HCT116 (cell line): ENCODE results near the gene TIGAR. TPM values are rescaled to one million over a fixed set of nuclear protein-coding genes. Genes with fewer than 3 reads are reported as not detected.

Source experiments
- ATAC-seq: fragments of 200-7000 bp; cut with Tn5 transposase; 2 replicates; pipeline ENCODE4 v1.9.1; 2020; ENCODE audit warnings: mild to moderate bottlenecking, moderate library complexity
- BruUV-seq: library from RNA; stranded (reverse); fragments of 400-500 nt; replicated peaks from 2 replicates; lab custom pipeline; 2021; lab: Mats Ljungman, UMichigan
- CTCF ChIA-PET: fragments of 300-600 bp; sonication (Branson Sonifier 250); formaldehyde crosslinking; loops from one replicate; lab custom pipeline; 2021; ENCODE audit warnings: antibody characterized with exemption; lab: Charles Lee
- POLR2A ChIA-PET: fragments of 300-600, 350-600 bp; sonication (Branson Sonifier 250); formaldehyde crosslinking; loops from one replicate; lab custom pipeline; 2021; ENCODE audit warnings: antibody characterized with exemption; lab: Charles Lee
- RAD21 ChIA-PET, 2 experiments: fragments of 300-600 bp; sonication (Branson Sonifier 250); formaldehyde crosslinking; loops; one replicate each; lab custom pipeline; 2023; ENCODE audit warnings: low total read pairs in 2 of 2; ENCODE audit not compliant: uncharacterized antibody in 2 of 2, unreplicated experiment in 2 of 2, low non-redundant PET in 1 of 2; lab: Charles Lee
- DNase-seq: peaks from one replicate; pipeline ENCODE4 v3.0.0-alpha.2; 2010; ENCODE audit warnings: low read depth, low spot score
- H2AFZ ChIP-seq: fragments of 200-600 bp; shearing (Covaris generic), sonication (generic); 2 replicates; pipeline ENCODE4 v1.6.1; 2017; ENCODE audit warnings: low read depth, mixed run types, mixed read lengths, antibody characterized with exemption, low read length; ENCODE audit not compliant: poor library complexity, severe bottlenecking
- H3K27ac ChIP-seq: 2 replicates; pipeline ENCODE4 v1.5.1; 2012; ENCODE audit warnings: low read depth, low read length
- H3K27me3 ChIP-seq: fragments of 200-600 bp; sonication (generic); 2 replicates; pipeline ENCODE4 v1.6.1; 2016; ENCODE audit warnings: mixed run types, low read length, mixed read lengths; ENCODE audit not compliant: insufficient read depth
- H3K36me3 ChIP-seq, 2 experiments: fragments of 200-500 bp in 1 of 2; fragments of 200-600 bp in 1 of 2; sonication (Bioruptor generic) in 1 of 2; sonication (generic) in 1 of 2; 2 replicates each; pipeline versions ENCODE4 v1.5.1 to v1.6.1; 2014 to 2016; ENCODE audit warnings: low read length in 2 of 2, inconsistent platforms in 1 of 2, mixed read lengths in 1 of 2, mixed run types in 1 of 2; ENCODE audit not compliant: insufficient read depth in 2 of 2, control insufficient read depth in 1 of 2
- H3K4me1 ChIP-seq, 2 experiments: fragments of 200-600 bp in 1 of 2; sonication (generic) in 1 of 2; 2 replicates each; pipeline versions ENCODE4 v1.5.1 to v1.6.1; 2012 to 2017; ENCODE audit warnings: low read length in 2 of 2, inconsistent platforms in 1 of 2, mild to moderate bottlenecking in 1 of 2, mixed read lengths in 1 of 2, mixed run types in 1 of 2, moderate library complexity in 1 of 2; ENCODE audit not compliant: insufficient read depth in 2 of 2, control insufficient read depth in 1 of 2
- H3K4me2 ChIP-seq: fragments of 200-600 bp; sonication (generic); 2 replicates; pipeline ENCODE4 v1.6.1; 2017; ENCODE audit warnings: mixed run types, low read length, mixed read lengths
- H3K4me3 ChIP-seq, 2 experiments: fragments of 200-600 bp in 1 of 2; sonication (generic) in 1 of 2; replicated peaks in 1 of 2; 2 replicates each; pipeline ENCODE4 v1.5.1; 2011 to 2016; ENCODE audit warnings: low read length in 2 of 2, control low read depth in 1 of 2, low read depth in 1 of 2, mild to moderate bottlenecking in 1 of 2, mixed read lengths in 1 of 2, mixed run types in 1 of 2
- H3K79me2 ChIP-seq: fragments of 200-600 bp; sonication (generic); 2 replicates; pipeline ENCODE4 v1.6.1; 2017; ENCODE audit warnings: mild to moderate bottlenecking, mixed run types, low read length, moderate library complexity, mixed read lengths; ENCODE audit not compliant: insufficient read depth
- H3K9ac ChIP-seq: fragments of 200-600 bp; sonication (generic); 2 replicates; pipeline ENCODE4 v1.6.1; 2016; ENCODE audit warnings: low read length, mixed read lengths
- H3K9me2 ChIP-seq: fragments of 200-600 bp; sonication (generic), shearing (Covaris generic); 2 replicates; pipeline ENCODE4 v1.6.1; 2017; ENCODE audit warnings: mixed run types, mild to moderate bottlenecking, moderate library complexity; ENCODE audit not compliant: insufficient read depth
- H3K9me3 ChIP-seq, 2 experiments: fragments of 200-500 bp in 1 of 2; fragments of 200-600 bp in 1 of 2; sonication (Bioruptor generic) in 1 of 2; sonication (generic) in 1 of 2; 2 replicates each; pipeline ENCODE4 v1.6.1; 2014 to 2017; ENCODE audit warnings: low read length in 2 of 2, mixed read lengths in 2 of 2, inconsistent platforms in 1 of 2, low read depth in 1 of 2, mild to moderate bottlenecking in 1 of 2, mixed run types in 1 of 2, moderate library complexity in 1 of 2; ENCODE audit not compliant: control insufficient read depth in 1 of 2, insufficient read depth in 1 of 2
- H4K20me1 ChIP-seq: fragments of 200-600 bp; sonication (generic), shearing (Covaris generic); 2 replicates; pipeline ENCODE4 v1.6.1; 2017; ENCODE audit warnings: mixed run types, mild to moderate bottlenecking, moderate library complexity; ENCODE audit not compliant: insufficient read depth
- ATF3 ChIP-seq: IDR thresholded peaks from 2 replicates; pipeline ENCODE4 v1.6.1; 2012
- ELF1 ChIP-seq: IDR thresholded peaks from 2 replicates; pipeline ENCODE4 v1.6.1; 2012; ENCODE audit warnings: low read depth, borderline replicate concordance
- POLR2AphosphoS5 ChIP-seq: IDR thresholded peaks from 2 replicates; pipeline ENCODE4 v1.6.1; 2011; ENCODE audit warnings: mild to moderate bottlenecking, low read depth, low read length, moderate library complexity
- SP1 ChIP-seq: IDR thresholded peaks from 2 replicates; pipeline ENCODE4 v1.6.1; 2012; ENCODE audit warnings: low read depth
- YY1 ChIP-seq: IDR thresholded peaks from 2 replicates; pipeline ENCODE4 v1.6.1; 2011; ENCODE audit warnings: low read length, low read depth, moderate library complexity, mild to moderate bottlenecking; ENCODE audit not compliant: insufficient replicate concordance; ENCODE audit errors: extremely low read depth
- ZBTB33 ChIP-seq: IDR thresholded peaks from 2 replicates; pipeline ENCODE4 v1.6.1; 2011; ENCODE audit warnings: mild to moderate bottlenecking, low read length, moderate library complexity; ENCODE audit not compliant: insufficient replicate concordance; ENCODE audit errors: extremely low read depth
- ZFX ChIP-seq: fragments of 450-650 bp; IDR thresholded peaks from 2 replicates; pipeline ENCODE4 v1.6.1; 2017
- intact Hi-C: fragments of 100-400 bp; cut with micrococcal nuclease; formaldehyde crosslinking; loops from 2 replicates; pipeline ENCODE4 v1.10.0; 2022
- total RNA-seq: library from RNA; stranded (reverse); gene quantifications from one replicate; pipeline ENCODE4 v1.2.1, GENCODE V29; 2021; ENCODE audit not compliant: unreplicated experiment

TIGAR gene
- total RNA-seq, 1 experiment from 2014 or later, result 13.7 TPM

GRCh38 chr12:4293966-4294505 is 27.0 kb upstream of the TIGAR start:
- H2AFZ ChIP-seq, result no peak overlapping the region
- no peaks in the 10 kb centered on the region for H3K79me2 ChIP-seq
- ChIA-PET POLR2A (no interaction called here), CTCF (interaction anchor here (0.7 kb wide), 1 partner anchor 17 kb away, joined by 3 read pairs; no protein-coding TSS in a partner anchor)
- DNase-seq, result no peak
- H3K4me2 ChIP-seq, result no peak overlapping the region
- H3K4me3 ChIP-seq, result no peak overlapping the region
- H3K36me3 ChIP-seq, result no peaks in the 10 kb centered on the region
- no peak for ATAC-seq
- H3K4me1 ChIP-seq, result no peaks in the 10 kb centered on the region
- no peaks in the 10 kb centered on the region for H3K9me3 ChIP-seq
- H3K27ac ChIP-seq, result no peak overlapping the region
- no peaks in the 10 kb centered on the region for H3K9me2 ChIP-seq
- peaks cover 5% of the 10 kb centered on the region; the same call in 1 of the 2 replicates for H3K27me3 ChIP-seq
- no TSS peak for BruUV-seq
- no peaks in the 10 kb centered on the region for H4K20me1 ChIP-seq
- no peak overlapping the region for H3K9ac ChIP-seq
- intact Hi-C loops, result no loop called here
- TF ChIP-seq ZBTB33 (no peak), POLR2AphosphoS5 (no peak), ELF1 (no peak), YY1 (no peak), ATF3 (no peak), SP1 (no peak), ZFX (no peak)
- TF ChIP-seq, all 23 proteins: peak for 0
- RAD21 ChIA-PET, result no interaction called here
